Placental epithelial cell (primary cell): ENCODE data around the gene C1QTNF2. TPM values are rescaled to one million over a fixed set of nuclear protein-coding genes. Genes with fewer than 3 reads are reported as not detected.

Experiments used
- small RNA-seq: library from RNA; depleted of rRNA; stranded (forward); fragments of <200 nt; gene quantifications from one replicate; pipeline ENCODE3, GENCODE V24; 2012
- total RNA-seq: library from RNA; depleted of rRNA; stranded (reverse); fragments of >200 nt; gene quantifications from 2 replicates; pipeline ENCODE4 v1.2.3, GENCODE V29; 2012

Gene C1QTNF2
- 0.11 and 0.39 TPM in 2 replicates for total RNA-seq

GRCh38 chr5:160369990-160370712 lies at the start of gene C1QTNF2:
Gene C1QTNF2, minus strand, starts transcription at chr5:160370626. Its CDS starts 15,615 bp downstream, at chr5:160355011.

GRCh38 chr5:160418561-160419457 lies 48.4 kb upstream of the C1QTNF2 start, which contains the start of gene SLU7:
Gene SLU7, minus strand, starts transcription at chr5:160419081. Its CDS starts 3,787 bp downstream, at chr5:160415294.

GRCh38 chr5:160399402-160400353 lies 29.3 kb upstream of the C1QTNF2 start, which contains the start of gene FAM200C:
Gene FAM200C, minus strand, starts transcription at chr5:160400054. Its CDS starts 4,564 bp downstream, at chr5:160395490.

GRCh38 chr5:160312134-160312959 lies 58.1 kb downstream of the C1QTNF2 start, which contains the start of gene CCNJL:
Gene CCNJL, minus strand, starts transcription at chr5:160312564. Its CDS starts 641 bp downstream, at chr5:160311923.

Small RNA genes lying within 50 kb of the gene (small RNA-seq; reads per million reads assigned to genes)
- not detected for gene AC112191.3

Other genes with a start within 250 kb of the C1QTNF2 start
- gene FABP6, start 141.1 kb downstream of the C1QTNF2 start, total RNA-seq = not detected in 2 replicates
- gene CCNJL, start 58.1 kb downstream of the C1QTNF2 start, total RNA-seq = under 0.01 TPM in 1 of 2 replicates, not detected in the other
- gene FAM200C, start 29.4 kb upstream of the C1QTNF2 start, total RNA-seq = 2.4 and 3.9 TPM in 2 replicates
- gene SLU7, start 48.5 kb upstream of the C1QTNF2 start, total RNA-seq = 38.1 and 64.0 TPM in 2 replicates
- gene PTTG1, start 51.2 kb upstream of the C1QTNF2 start, total RNA-seq = 17.3 and 51.3 TPM in 2 replicates